H1 (cell line): ENCODE data around the gene DYNLL2.

Source experiments
- ATF3 ChIP-seq: IDR thresholded peaks from 2 replicates; pipeline ENCODE4 v1.6.1; 2011; ENCODE audit warnings: low read depth, mild to moderate bottlenecking, low read length; ENCODE audit not compliant: insufficient read depth
- CHD2 ChIP-seq: IDR thresholded peaks from 2 replicates; pipeline ENCODE4 v1.6.1; 2012; ENCODE audit warnings: low read length, improper control_type of control experiment
- CTCF ChIP-seq, 3 experiments: IDR thresholded peaks; 1 replicate in 2 of 3; 2 replicates in 1 of 3; pipeline versions ENCODE4 v1.5.1 to v1.6.1; 2011; ENCODE audit warnings: low read length in 3 of 3, mild to moderate bottlenecking in 3 of 3, inconsistent platforms in 2 of 3, low read depth in 1 of 3, moderate library complexity in 1 of 3; ENCODE audit not compliant: insufficient read depth in 1 of 3; ENCODE audit errors: control extremely low read depth in 1 of 3
- EGR1 ChIP-seq: IDR thresholded peaks from 2 replicates; pipeline ENCODE4 v1.6.1; 2011; ENCODE audit warnings: low read depth, low read length, borderline replicate concordance
- EP300 ChIP-seq, 2 experiments: IDR thresholded peaks; 1 replicate in 1 of 2; 2 replicates in 1 of 2; pipeline ENCODE4 v1.6.1; 2011 to 2012; ENCODE audit warnings: low read depth in 2 of 2, low read length in 2 of 2, mild to moderate bottlenecking in 2 of 2, borderline replicate concordance in 1 of 2, inconsistent platforms in 1 of 2, moderate library complexity in 1 of 2
- EZH2 ChIP-seq: fragments of 200-600 bp; sonication (generic); IDR thresholded peaks from 2 replicates; pipeline ENCODE4 v1.7.1; 2012; ENCODE audit warnings: low read depth, mild to moderate bottlenecking, moderate library complexity, low read length, inconsistent platforms; ENCODE audit not compliant: severe bottlenecking
- HDAC6 ChIP-seq: IDR thresholded peaks from one replicate; pipeline ENCODE4 v1.7.1; 2012; ENCODE audit warnings: low read depth, mild to moderate bottlenecking, inconsistent platforms, low read length, moderate library complexity
- MAX ChIP-seq: IDR thresholded peaks from 2 replicates; pipeline ENCODE4 v1.6.1; 2012; ENCODE audit warnings: inconsistent platforms
- POLR2A ChIP-seq, 2 experiments: IDR thresholded peaks; 1 replicate in 1 of 2; 2 replicates in 1 of 2; pipeline ENCODE4 v1.6.1; 2011; ENCODE audit warnings: low read depth in 2 of 2, low read length in 2 of 2, mild to moderate bottlenecking in 2 of 2; ENCODE audit errors: control extremely low read depth in 1 of 2
- RAD21 ChIP-seq, 2 experiments: IDR thresholded peaks in 1 of 2; conservative IDR thresholded peaks in 1 of 2; 2 replicates each; pipeline ENCODE4 v1.6.1; 2011; ENCODE audit warnings: low read depth in 2 of 2, low read length in 2 of 2, improper control_type of control experiment in 1 of 2, inconsistent platforms in 1 of 2, mild to moderate bottlenecking in 1 of 2, moderate library complexity in 1 of 2
- RFX5 ChIP-seq: IDR thresholded peaks from 2 replicates; pipeline ENCODE4 v1.6.1; 2011; ENCODE audit warnings: low read depth, low read length, improper control_type of control experiment, borderline replicate concordance
- TEAD4 ChIP-seq: IDR thresholded peaks from 2 replicates; pipeline ENCODE4 v1.6.1; 2012; ENCODE audit warnings: low read depth, low read length, inconsistent platforms, mixed read lengths
- ZNF274 ChIP-seq: IDR thresholded peaks from 2 replicates; pipeline ENCODE4 v1.7.0; 2012; ENCODE audit warnings: low read length, borderline replicate concordance; ENCODE audit errors: extremely low read depth

GRCh38 chr17:58109197-58109596 lies 26.0 kb downstream of the DYNLL2 start:
- no peak for TF ChIP-seq CTCF (IDR thresholded peaks at IDR 0.05; ENCODE audit: control extremely low read depth in 1 of 3, insufficient read depth in 1 of 3, low read depth in 1 of 3, low read length in 3 of 3)
- no peak for TF ChIP-seq RAD21 (IDR thresholded peaks at IDR 0.05 in 1 of 2, conservative IDR thresholded peaks at IDR 0.05 in 1 of 2; ENCODE audit: low read depth in 2 of 2, low read length in 2 of 2)
- no peak for TF ChIP-seq MAX
- TF ChIP-seq TEAD4: no peak
- no peak for TF ChIP-seq EGR1
- TF ChIP-seq RFX5: no peak
- no peak for TF ChIP-seq POLR2A (IDR thresholded peaks at IDR 0.05; ENCODE audit: control extremely low read depth in 1 of 2, low read depth in 2 of 2, low read length in 2 of 2)
- no peak for TF ChIP-seq ATF3
- no peak for TF ChIP-seq CHD2
- no peak for TF ChIP-seq EZH2
- TF ChIP-seq ZNF274: no peak
- no peak for TF ChIP-seq EP300 (IDR thresholded peaks at IDR 0.05; ENCODE audit: borderline replicate concordance in 1 of 2, low read depth in 2 of 2, low read length in 2 of 2)
- no peak for TF ChIP-seq HDAC6
